OCI-LY3 (cell line): Measurements from ENCODE around the gene AK1.

ENCODE experiments used
- H2AFZ ChIP-seq: fragments of 200-600, 300-600 bp; shearing (Covaris generic); 2 replicates; pipeline ENCODE4 v1.6.0; 2014; ENCODE audit warnings: antibody characterized with exemption, low read depth, low read length
- H3K27ac ChIP-seq: fragments of 200-600, 300-600 bp; sonication (generic); 2 replicates; pipeline ENCODE4 v1.5.1; 2014; ENCODE audit warnings: mild to moderate bottlenecking, low read length, moderate library complexity, mixed read lengths
- H3K27me3 ChIP-seq: fragments of 200-600, 300-600 bp; sonication (generic); 2 replicates; pipeline ENCODE4 v1.6.1; 2014; ENCODE audit warnings: low read depth, low read length, mixed read lengths
- H3K36me3 ChIP-seq: fragments of 200-600, 300-600 bp; sonication (generic); replicated peaks from 2 replicates; pipeline ENCODE3; 2014; ENCODE audit warnings: low read depth, low read length, mixed read lengths
- H3K4me1 ChIP-seq: fragments of 300-600, 200-600 bp; sonication (generic); 2 replicates; pipeline ENCODE4 v1.6.1; 2014; ENCODE audit warnings: low read length, mixed read lengths
- H3K4me2 ChIP-seq: fragments of 200-600, 300-600 bp; sonication (generic); 2 replicates; pipeline ENCODE4 v1.6.1; 2014; ENCODE audit warnings: low read length, mixed read lengths
- H3K4me3 ChIP-seq: fragments of 300-600, 200-600 bp; sonication (generic); 2 replicates; pipeline ENCODE4 v1.5.1; 2014; ENCODE audit warnings: antibody characterized with exemption, mild to moderate bottlenecking, low read length, moderate library complexity
- H3K79me2 ChIP-seq: fragments of 300-600, 200-600 bp; shearing (Covaris generic); 2 replicates; pipeline ENCODE4 v1.6.1; 2014; ENCODE audit warnings: mild to moderate bottlenecking, low read length, mixed read lengths
- H3K9ac ChIP-seq: fragments of 300-600, 200-600 bp; shearing (Covaris generic); 2 replicates; pipeline ENCODE4 v1.6.0; 2014; ENCODE audit warnings: mild to moderate bottlenecking, low read length, moderate library complexity
- H3K9me3 ChIP-seq: fragments of 200-600, 300-600 bp; shearing (Covaris generic); 2 replicates; pipeline ENCODE4 v1.6.1; 2014; ENCODE audit warnings: low read length, mixed read lengths; ENCODE audit not compliant: insufficient read depth
- H4K20me1 ChIP-seq: fragments of 200-600, 300-600 bp; sonication (generic); 2 replicates; pipeline ENCODE4 v1.6.1; 2016; ENCODE audit warnings: low read length, mixed read lengths; ENCODE audit not compliant: insufficient read depth
- CTCF ChIP-seq: fragments of 200-600, 300-600 bp; sonication (generic); IDR thresholded peaks from 2 replicates; pipeline ENCODE4 v1.5.1; 2014; ENCODE audit warnings: antibody characterized with exemption, low read length, low read depth
- EZH2phosphoT487 ChIP-seq: fragments of 200-600 bp; shearing (Covaris generic); IDR thresholded peaks from 2 replicates; pipeline ENCODE4 v1.6.1; 2018; ENCODE audit warnings: antibody characterized with exemption, mixed run types, low read depth

AK1 gene

GRCh38 chr9:127866535-127866934 is 10.9 kb downstream of the AK1 start:
- Histone ChIP-seq H3K27ac (no peak overlapping the region), H3K79me2 (no peaks in the 10 kb centered on the region), H3K27me3 (no peaks in the 10 kb centered on the region), H4K20me1 (no peaks in the 10 kb centered on the region), H3K4me3 (peak overlapping the region; percentile 25; the same call in 1 of the 2 replicates), H3K4me1 (peaks cover 6% of the 10 kb centered on the region), H3K9ac (no peak overlapping the region), H2AFZ (peak overlapping the region; percentile 49; the same call in 1 of the 2 replicates), H3K36me3 (no peaks in the 10 kb centered on the region), H3K9me3 (no peaks in the 10 kb centered on the region), H3K4me2 (peak overlapping the region; percentile 58)
- no peak for TF ChIP-seq CTCF
- no peak for TF ChIP-seq EZH2phosphoT487

- Histone ChIP-seq H3K4me3 (no peak overlapping the region), H2AFZ (no peak overlapping the region), H3K4me1 (peaks cover 6% of the 10 kb centered on the region), H3K9ac (no peak overlapping the region), H3K27me3 (no peaks in the 10 kb centered on the region), H3K27ac (no peak overlapping the region), H3K36me3 (no peaks in the 10 kb centered on the region), H3K79me2 (no peaks in the 10 kb centered on the region), H3K4me2 (0 out of 2 replicates have a peak overlapping the region, but pooled peaks have one; percentile 58), H4K20me1 (no peaks in the 10 kb centered on the region), H3K9me3 (no peaks in the 10 kb centered on the region)
- TF ChIP-seq EZH2phosphoT487 (no peak), CTCF (no peak)
Measured at GRCh38 chr9:127865645-127866464, 11.6 kb downstream of the AK1 start.

GRCh38 chr9:127863191-127863621 is 14.3 kb downstream of the AK1 start:
- no peak overlapping the region for H3K9ac ChIP-seq
- H3K4me3 ChIP-seq, result no peak overlapping the region
- no peaks in the 10 kb centered on the region for H3K79me2 ChIP-seq
- H3K27ac ChIP-seq, result no peak overlapping the region
- TF ChIP-seq CTCF (no peak), EZH2phosphoT487 (no peak)
- H3K4me2 ChIP-seq, result no peak overlapping the region
- no peak overlapping the region for H2AFZ ChIP-seq
- H4K20me1 ChIP-seq, result no peaks in the 10 kb centered on the region
- H3K27me3 ChIP-seq, result no peaks in the 10 kb centered on the region
- peaks cover 6% of the 10 kb centered on the region for H3K4me1 ChIP-seq
- no peaks in the 10 kb centered on the region for H3K36me3 ChIP-seq
- H3K9me3 ChIP-seq, result no peaks in the 10 kb centered on the region

- no peaks in the 10 kb centered on the region for H3K9me3 ChIP-seq
- no peak overlapping the region for H3K9ac ChIP-seq
- H3K79me2 ChIP-seq, result no peaks in the 10 kb centered on the region
- no peak overlapping the region for H3K4me2 ChIP-seq
- H3K36me3 ChIP-seq, result no peaks in the 10 kb centered on the region
- no peak for TF ChIP-seq EZH2phosphoT487
- TF ChIP-seq CTCF, result no peak
- H2AFZ ChIP-seq, result no peak overlapping the region
- no peak overlapping the region for H3K4me3 ChIP-seq
- H3K27me3 ChIP-seq, result no peaks in the 10 kb centered on the region
- no peaks in the 10 kb centered on the region for H4K20me1 ChIP-seq
- no peak overlapping the region for H3K27ac ChIP-seq
- H3K4me1 ChIP-seq, result peaks cover 6% of the 10 kb centered on the region
Measured at GRCh38 chr9:127862075-127863011, 15.1 kb downstream of the AK1 start.
